Karpas-422 (cell line): ENCODE data around the gene KIAA0825. TPM values are rescaled to one million over a fixed set of nuclear protein-coding genes. Genes with fewer than 3 reads are reported as not detected.

ENCODE experiments used
- DNase-seq: peaks from one replicate; pipeline ENCODE4 v3.0.0-alpha.2; 2015
- H2AFZ ChIP-seq: fragments of 200-600 bp; sonication (generic); 2 replicates; pipeline ENCODE4 v1.6.1; 2014; ENCODE audit warnings: antibody characterized with exemption, low read length, mixed read lengths
- H3K27ac ChIP-seq: fragments of 200-600 bp; sonication (generic); 2 replicates; pipeline ENCODE4 v1.5.1; 2014; ENCODE audit warnings: mild to moderate bottlenecking, low read length, moderate library complexity
- H3K27me3 ChIP-seq: fragments of 200-600 bp; sonication (generic); 2 replicates; pipeline ENCODE4 v1.6.1; 2014; ENCODE audit warnings: low read length, mixed read lengths
- H3K36me3 ChIP-seq: fragments of 200-600 bp; sonication (generic); 2 replicates; pipeline ENCODE4 v1.6.1; 2014; ENCODE audit warnings: low read length, mixed read lengths; ENCODE audit not compliant: insufficient read depth
- H3K4me1 ChIP-seq: fragments of 200-600 bp; sonication (generic); 2 replicates; pipeline ENCODE4 v1.6.1; 2014; ENCODE audit warnings: mild to moderate bottlenecking, low read length, mixed read lengths
- H3K4me2 ChIP-seq: fragments of 200-600 bp; sonication (generic); 2 replicates; pipeline ENCODE4 v1.6.1; 2014; ENCODE audit warnings: low read length, low read depth, mild to moderate bottlenecking; ENCODE audit not compliant: poor library complexity, severe bottlenecking
- H3K4me3 ChIP-seq: fragments of 200-600 bp; sonication (generic); 2 replicates; pipeline ENCODE4 v1.5.1; 2014; ENCODE audit warnings: mild to moderate bottlenecking, antibody characterized with exemption, low read length, mixed read lengths
- H3K79me2 ChIP-seq: fragments of 200-600 bp; sonication (generic); 2 replicates; pipeline ENCODE4 v1.6.1; 2014; ENCODE audit warnings: mild to moderate bottlenecking, low read length, mixed read lengths
- H3K9ac ChIP-seq: fragments of 200-600 bp; sonication (generic); 2 replicates; pipeline ENCODE4 v1.6.0; 2014; ENCODE audit warnings: low read length
- H3K9me2 ChIP-seq: fragments of 200-600 bp; sonication (generic), shearing (Covaris generic); replicated peaks from 2 replicates; pipeline ENCODE4 v1.6.0; 2014; ENCODE audit warnings: mild to moderate bottlenecking, low read length, moderate library complexity; ENCODE audit not compliant: insufficient read depth
- H3K9me3 ChIP-seq: fragments of 300-700, 200-600 bp; sonication (generic); 2 replicates; pipeline ENCODE4 v1.6.1; 2014; ENCODE audit warnings: low read length, mixed read lengths
- H4K20me1 ChIP-seq: fragments of 200-600 bp; sonication (generic); 2 replicates; pipeline ENCODE4 v1.6.1; 2014; ENCODE audit warnings: mild to moderate bottlenecking, antibody characterized with exemption, low read length, low read depth; ENCODE audit not compliant: insufficient read depth
- total RNA-seq: library from RNA; depleted of rRNA; stranded (reverse); fragments of >200 nt; shearing (Covaris generic); gene quantifications from 2 replicates; pipeline ENCODE4 v1.2.3, GENCODE V29; 2014; ENCODE audit warnings: low replicate concordance

The KIAA0825 gene
- total RNA-seq, 1 experiment from 2014 or later: 2.0 TPM

DNA sequence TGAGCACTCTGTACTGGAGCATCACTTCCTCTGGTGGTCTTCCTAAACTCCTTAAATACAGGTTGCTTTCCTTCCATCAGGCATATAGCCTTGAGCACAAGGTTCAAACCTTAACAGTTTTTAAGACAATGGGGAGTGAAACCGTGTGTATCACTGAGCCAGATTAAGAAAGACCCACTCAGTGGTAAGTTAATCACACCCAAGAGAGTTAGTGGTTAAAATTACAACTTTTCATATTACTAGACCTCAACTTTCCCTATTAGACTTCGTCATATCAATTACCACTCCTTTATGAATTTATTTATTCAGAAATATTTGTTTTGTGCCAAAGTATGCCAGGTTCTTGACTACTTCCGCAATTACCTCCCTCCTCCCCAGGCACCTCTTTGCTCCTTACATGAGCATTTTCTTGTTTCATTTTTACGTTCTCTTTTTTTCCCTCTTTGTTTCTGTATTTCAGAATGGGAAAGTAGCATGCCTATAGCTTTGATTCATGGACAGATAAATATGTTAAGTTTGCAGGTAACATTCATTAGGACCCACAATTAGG, 351.0 kb downstream of the KIAA0825 start:
- H3K9ac ChIP-seq: no peak overlapping the region
- no peak for DNase-seq
- no peak overlapping the region for H3K4me2 ChIP-seq
- H3K79me2 ChIP-seq: no peaks in the 10 kb centered on the region
- no peaks in the 10 kb centered on the region for H3K36me3 ChIP-seq
- no peaks in the 10 kb centered on the region for H3K9me2 ChIP-seq
- no peaks in the 10 kb centered on the region for H3K4me1 ChIP-seq
- H2AFZ ChIP-seq: no peak overlapping the region; the same call in 1 of the 2 replicates
- H3K9me3 ChIP-seq: no peaks in the 10 kb centered on the region
- no peaks in the 10 kb centered on the region for H3K27me3 ChIP-seq
- H3K27ac ChIP-seq: no peak overlapping the region
- H4K20me1 ChIP-seq: no peaks in the 10 kb centered on the region
- no peak overlapping the region for H3K4me3 ChIP-seq

DNA sequence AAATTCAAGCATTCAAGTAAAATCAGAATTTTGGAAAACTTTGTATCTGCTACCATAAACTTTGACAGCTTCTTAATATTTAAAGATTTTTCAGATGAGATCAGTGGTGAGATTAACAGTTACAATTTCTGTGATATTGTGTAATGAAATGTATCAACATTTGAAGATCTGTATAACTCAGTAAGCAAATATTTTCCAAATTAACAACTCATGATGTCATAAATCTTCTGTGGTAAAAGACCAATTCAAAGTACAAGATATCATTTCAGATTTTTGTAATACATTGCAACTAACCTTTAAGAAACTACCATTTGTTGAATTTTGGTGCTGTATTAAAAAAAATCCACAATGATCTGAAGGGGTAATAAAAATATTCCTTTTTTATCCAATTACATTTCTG, 352.2 kb downstream of the KIAA0825 start:
- H3K4me1 ChIP-seq: no peaks in the 10 kb centered on the region
- no peak overlapping the region for H3K4me2 ChIP-seq
- H3K27ac ChIP-seq: no peak overlapping the region
- H2AFZ ChIP-seq: no peak overlapping the region
- no peak overlapping the region for H3K4me3 ChIP-seq
- H3K36me3 ChIP-seq: no peaks in the 10 kb centered on the region
- DNase-seq: no peak
- H4K20me1 ChIP-seq: no peaks in the 10 kb centered on the region
- no peaks in the 10 kb centered on the region for H3K9me3 ChIP-seq
- H3K9me2 ChIP-seq: no peaks in the 10 kb centered on the region
- H3K79me2 ChIP-seq: no peaks in the 10 kb centered on the region
- no peak overlapping the region for H3K9ac ChIP-seq
- no peaks in the 10 kb centered on the region for H3K27me3 ChIP-seq

GRCh38 chr5:94263068-94263467, 355.3 kb downstream of the KIAA0825 start:
- H3K4me3 ChIP-seq: no peak overlapping the region
- H3K9me2 ChIP-seq: no peaks in the 10 kb centered on the region
- H3K9me3 ChIP-seq: no peaks in the 10 kb centered on the region
- H3K36me3 ChIP-seq: no peaks in the 10 kb centered on the region
- DNase-seq: no peak
- H3K79me2 ChIP-seq: no peaks in the 10 kb centered on the region
- H3K27ac ChIP-seq: no peak overlapping the region
- H3K4me1 ChIP-seq: no peaks in the 10 kb centered on the region
- H3K27me3 ChIP-seq: no peaks in the 10 kb centered on the region
- no peaks in the 10 kb centered on the region for H4K20me1 ChIP-seq
- no peak overlapping the region for H3K9ac ChIP-seq
- no peak overlapping the region for H3K4me2 ChIP-seq
- no peak overlapping the region for H2AFZ ChIP-seq

- Histone ChIP-seq H3K4me2 (no peak overlapping the region), H4K20me1 (no peaks in the 10 kb centered on the region), H3K9me3 (no peaks in the 10 kb centered on the region), H3K9me2 (no peaks in the 10 kb centered on the region), H3K27me3 (no peaks in the 10 kb centered on the region), H3K27ac (no peak overlapping the region), H3K4me1 (no peaks in the 10 kb centered on the region), H3K36me3 (no peaks in the 10 kb centered on the region), H3K9ac (no peak overlapping the region), H2AFZ (no peak overlapping the region), H3K79me2 (no peaks in the 10 kb centered on the region), H3K4me3 (no peak overlapping the region)
- DNase-seq: no peak
Measured at GRCh38 chr5:94260096-94260495, 358.3 kb downstream of the KIAA0825 start.

- H3K4me3 ChIP-seq: no peak overlapping the region
- H4K20me1 ChIP-seq: no peaks in the 10 kb centered on the region
- H2AFZ ChIP-seq: no peak overlapping the region
- no peak overlapping the region for H3K27ac ChIP-seq
- H3K9me2 ChIP-seq: no peaks in the 10 kb centered on the region
- H3K36me3 ChIP-seq: no peaks in the 10 kb centered on the region
- H3K4me1 ChIP-seq: no peaks in the 10 kb centered on the region
- no peaks in the 10 kb centered on the region for H3K79me2 ChIP-seq
- H3K4me2 ChIP-seq: no peak overlapping the region
- no peak for DNase-seq
- H3K9ac ChIP-seq: no peak overlapping the region
- no peaks in the 10 kb centered on the region for H3K9me3 ChIP-seq
- H3K27me3 ChIP-seq: no peaks in the 10 kb centered on the region
Measured at GRCh38 chr5:94254214-94254613, 364.2 kb downstream of the KIAA0825 start.

GRCh38 chr5:94250985-94251384, 367.4 kb downstream of the KIAA0825 start:
- Histone ChIP-seq H3K9me2 (no peaks in the 10 kb centered on the region), H3K9me3 (no peaks in the 10 kb centered on the region), H3K4me3 (no peak overlapping the region), H3K9ac (no peak overlapping the region), H4K20me1 (no peaks in the 10 kb centered on the region), H3K79me2 (no peaks in the 10 kb centered on the region), H3K27ac (no peak overlapping the region), H3K4me1 (no peaks in the 10 kb centered on the region), H3K36me3 (no peaks in the 10 kb centered on the region), H3K27me3 (no peaks in the 10 kb centered on the region), H2AFZ (no peak overlapping the region), H3K4me2 (no peak overlapping the region)
- no peak for DNase-seq

GRCh38 chr5:94249430-94249829, 369.0 kb downstream of the KIAA0825 start:
- H3K4me3 ChIP-seq: no peak overlapping the region
- no peaks in the 10 kb centered on the region for H3K4me1 ChIP-seq
- H2AFZ ChIP-seq: no peak overlapping the region
- DNase-seq: no peak
- H3K4me2 ChIP-seq: no peak overlapping the region
- H3K27me3 ChIP-seq: no peaks in the 10 kb centered on the region
- no peaks in the 10 kb centered on the region for H3K79me2 ChIP-seq
- no peaks in the 10 kb centered on the region for H3K9me2 ChIP-seq
- H3K27ac ChIP-seq: no peak overlapping the region
- no peak overlapping the region for H3K9ac ChIP-seq
- H3K9me3 ChIP-seq: no peaks in the 10 kb centered on the region
- H4K20me1 ChIP-seq: no peaks in the 10 kb centered on the region
- no peaks in the 10 kb centered on the region for H3K36me3 ChIP-seq

DNA sequence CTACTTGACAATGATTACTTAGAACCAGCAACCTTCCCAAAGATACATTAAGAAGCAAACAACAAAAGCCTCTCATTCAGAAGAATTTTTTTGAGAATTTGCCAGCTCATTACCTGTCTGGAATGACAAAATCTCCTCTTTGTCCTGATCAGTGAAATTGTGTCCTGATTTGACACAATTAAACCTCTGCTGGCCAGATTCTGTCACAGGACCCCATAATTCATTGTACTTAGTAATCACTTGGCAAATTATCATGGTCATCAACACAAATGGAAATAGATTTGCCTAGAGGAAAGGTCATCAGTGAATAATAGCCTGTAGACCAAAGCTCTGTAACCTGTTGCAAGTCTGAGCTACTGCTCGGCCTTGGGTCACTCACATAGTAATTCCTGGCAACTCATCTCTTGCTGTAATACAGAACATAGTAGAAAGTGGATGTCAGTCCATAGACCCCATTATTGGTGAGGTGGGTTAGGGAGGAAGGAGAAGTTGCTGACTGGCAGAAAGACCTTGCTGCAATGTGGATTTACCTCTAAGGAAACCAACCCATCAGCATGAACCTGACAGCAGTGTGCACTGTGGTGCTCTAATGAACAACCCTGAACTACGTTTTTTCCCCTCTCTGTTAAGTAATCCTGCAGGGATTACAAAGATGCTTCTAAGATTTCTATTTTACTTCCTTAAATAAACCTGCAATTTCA, 370.1 kb downstream of the KIAA0825 start:
- H3K79me2 ChIP-seq: no peaks in the 10 kb centered on the region
- no peaks in the 10 kb centered on the region for H3K4me1 ChIP-seq
- H3K4me2 ChIP-seq: no peak overlapping the region
- H3K36me3 ChIP-seq: no peaks in the 10 kb centered on the region
- no peaks in the 10 kb centered on the region for H3K9me3 ChIP-seq
- no peak for DNase-seq
- no peak overlapping the region for H3K27ac ChIP-seq
- H2AFZ ChIP-seq: no peak overlapping the region
- H3K9me2 ChIP-seq: no peaks in the 10 kb centered on the region
- H3K9ac ChIP-seq: no peak overlapping the region
- H3K4me3 ChIP-seq: no peak overlapping the region
- H4K20me1 ChIP-seq: no peaks in the 10 kb centered on the region
- no peaks in the 10 kb centered on the region for H3K27me3 ChIP-seq
